Measurements from ENCODE around the gene DNAJB13. TPM values are rescaled to one million over a fixed set of nuclear protein-coding genes. Genes with fewer than 3 reads are reported as not detected.

Gene DNAJB13
- total and polyA plus RNA-seq, 2 donors (not counting 1 experiment from before 2014, with no cell fraction given), result 0.15 to 0.27 TPM

- ATAC-seq (ENCODE audit: low read depth) (no peak), DNase-seq (no peak)
- Histone ChIP-seq H4K20me1 (ENCODE audit: control insufficient read depth, insufficient read depth, low read length, poor library complexity, severe bottlenecking) (no peaks in the 10 kb centered on the region), H3K4me2 (replicated peaks; ENCODE audit: low read depth, low read length, poor library complexity, severe bottlenecking) (peak overlapping the region; percentile 54), H3K27me3 (replicated peaks in 1 of 4; ENCODE audit: control extremely low read depth in 1 of 4, control insufficient read depth in 3 of 4, insufficient read depth in 4 of 4, low read length in 3 of 4) (no peaks in the 10 kb centered on the region), H2AFZ (ENCODE audit: insufficient read depth, low read depth, low read length, poor library complexity, severe bottlenecking) (no peak overlapping the region), H3K9me3 (ENCODE audit: control extremely low read depth in 1 of 3, control insufficient read depth in 2 of 3, insufficient read depth in 1 of 3, low read length in 2 of 3) (no peaks in the 10 kb centered on the region), H3K9ac (ENCODE audit: low read length) (no peak overlapping the region), H3K4me3 (ENCODE audit: control extremely low read depth in 1 of 5, extremely low read depth in 1 of 5, insufficient read depth in 1 of 5, low read depth in 2 of 5, low read length in 4 of 5) (no peak overlapping the region), H3K4me1 (ENCODE audit: control insufficient read depth in 2 of 2, insufficient read depth in 2 of 2, low read length in 2 of 2) (peaks cover 56 to 57% of the 10 kb centered on the region in 2 donors), H3K79me2 (ENCODE audit: control insufficient read depth, insufficient read depth, low read length) (no peaks in the 10 kb centered on the region), H3K36me3 (replicated peaks in 1 of 2; ENCODE audit: control extremely low read depth in 1 of 2, control insufficient read depth in 1 of 2, extremely low read depth in 1 of 2, insufficient read depth in 2 of 2, low read length in 1 of 2) (peaks cover 0 to 14% of the 10 kb centered on the region in 2 experiments), H3K27ac (ENCODE audit: low read length in 2 of 2) (peak overlapping the region; percentile 72 to 98)
- 100% methylated on average over 7 of the region's 14 CpGs for WGBS (ENCODE audit: insufficient coverage)
- no peaks in the 10 kb centered on the region for H3K9me3 Mint-ChIP-seq (ENCODE audit: insufficient read depth)
- H3K27me3 Mint-ChIP-seq, result no peaks in the 10 kb centered on the region
- H3K4me3 Mint-ChIP-seq, result no peak overlapping the region
- CTCF ChIA-PET, result interaction anchor here (0.6 kb wide), 1 partner anchor 20 kb away, joined by 3 read pairs; no protein-coding TSS in a partner anchor
- H3K4me1 Mint-ChIP-seq, result peaks cover 65% of the 10 kb centered on the region
- POLR2A ChIA-PET, result interaction anchor here (1.3 to 4.5 kb wide), 3 partner anchors 11 to 19 kb away, joined by 3 to 63 read pairs (median 14); partner anchors contain the start of gene UCP2
- TF ChIP-seq CTCF (IDR thresholded peaks at IDR 0.05), result no peak
- TF ChIP-seq EZH2 (IDR thresholded peaks at IDR 0.05; ENCODE audit: borderline replicate concordance, insufficient read depth, low read depth, low read length, poor library complexity, severe bottlenecking), result no peak
- intact Hi-C loops (cut with micrococcal nuclease), result no loop called here
- peak overlapping the region; percentile 93 for H3K27ac Mint-ChIP-seq
Observed at GRCh38 chr11:74000307-74001133, 49.7 kb downstream of the DNAJB13 start.

- Histone ChIP-seq H3K4me1 (ENCODE audit: control insufficient read depth in 2 of 2, insufficient read depth in 2 of 2, low read length in 2 of 2) (peaks cover 46 to 50% of the 10 kb centered on the region in 2 donors), H3K36me3 (replicated peaks in 1 of 2; ENCODE audit: control extremely low read depth in 1 of 2, control insufficient read depth in 1 of 2, extremely low read depth in 1 of 2, insufficient read depth in 2 of 2, low read length in 1 of 2) (peaks cover 0 to 14% of the 10 kb centered on the region in 2 experiments), H3K9me3 (ENCODE audit: control extremely low read depth in 1 of 3, control insufficient read depth in 2 of 3, insufficient read depth in 1 of 3, low read length in 2 of 3) (no peaks in the 10 kb centered on the region), H3K27me3 (replicated peaks in 1 of 4; ENCODE audit: control extremely low read depth in 1 of 4, control insufficient read depth in 3 of 4, insufficient read depth in 4 of 4, low read length in 3 of 4) (no peaks in the 10 kb centered on the region), H3K4me3 (ENCODE audit: control extremely low read depth in 1 of 5, extremely low read depth in 1 of 5, insufficient read depth in 1 of 5, low read depth in 2 of 5, low read length in 4 of 5) (no peak overlapping the region), H3K79me2 (ENCODE audit: control insufficient read depth, insufficient read depth, low read length) (no peaks in the 10 kb centered on the region), H2AFZ (ENCODE audit: insufficient read depth, low read depth, low read length, poor library complexity, severe bottlenecking) (no peak overlapping the region), H4K20me1 (ENCODE audit: control insufficient read depth, insufficient read depth, low read length, poor library complexity, severe bottlenecking) (no peaks in the 10 kb centered on the region), H3K9ac (ENCODE audit: low read length) (no peak overlapping the region), H3K27ac (ENCODE audit: low read length in 2 of 2) (no peak overlapping the region), H3K4me2 (replicated peaks; ENCODE audit: low read depth, low read length, poor library complexity, severe bottlenecking) (no peak overlapping the region)
- DNase-seq, result no peak
- Mint-ChIP-seq H3K4me3 (no peak overlapping the region), H3K27ac (no peak overlapping the region), H3K4me1 (peaks cover 64% of the 10 kb centered on the region), H3K27me3 (no peaks in the 10 kb centered on the region), H3K9me3 (ENCODE audit: insufficient read depth) (no peaks in the 10 kb centered on the region)
- POLR2A ChIA-PET, result interaction anchor here (1.1 to 4.3 kb wide), 5 partner anchors 9 to 28 kb away, joined by 3 to 14 read pairs (median 4); partner anchors contain the start of gene UCP2
- WGBS (ENCODE audit: insufficient coverage), result 92% methylated on average over 5 of the region's 7 CpGs
- intact Hi-C loops (cut with micrococcal nuclease), result no loop called here
- ATAC-seq (ENCODE audit: low read depth), result no peak
- CTCF ChIA-PET, result interaction anchor here (0.7 to 1.9 kb wide), 4 partner anchors 10 to 30 kb away, joined by 3 to 6 read pairs (median 4); no protein-coding TSS in a partner anchor
- TF ChIP-seq EZH2 (IDR thresholded peaks at IDR 0.05; ENCODE audit: borderline replicate concordance, insufficient read depth, low read depth, low read length, poor library complexity, severe bottlenecking) (no peak), CTCF (IDR thresholded peaks at IDR 0.05) (no peak)
Observed at GRCh38 chr11:74001822-74002286, 51.0 kb downstream of the DNAJB13 start.
